GM11168 (cell line): Measurements from ENCODE around the gene PPP2R5D.
"Not testable (repeated sequence)": the region's sequence is repeated elsewhere in the genome, so short reads cannot be mapped to it uniquely, and the experiment has no call there.

Source experiments
- in situ Hi-C: fragments of 300-500 bp; cut with MboI; formaldehyde crosslinking; loops from one replicate; pipeline ENCODE4 v1.12.0; 2022; ENCODE audit warnings: low sequenced_read_pairs; ENCODE audit not compliant: unreplicated experiment

The PPP2R5D gene

DNA sequence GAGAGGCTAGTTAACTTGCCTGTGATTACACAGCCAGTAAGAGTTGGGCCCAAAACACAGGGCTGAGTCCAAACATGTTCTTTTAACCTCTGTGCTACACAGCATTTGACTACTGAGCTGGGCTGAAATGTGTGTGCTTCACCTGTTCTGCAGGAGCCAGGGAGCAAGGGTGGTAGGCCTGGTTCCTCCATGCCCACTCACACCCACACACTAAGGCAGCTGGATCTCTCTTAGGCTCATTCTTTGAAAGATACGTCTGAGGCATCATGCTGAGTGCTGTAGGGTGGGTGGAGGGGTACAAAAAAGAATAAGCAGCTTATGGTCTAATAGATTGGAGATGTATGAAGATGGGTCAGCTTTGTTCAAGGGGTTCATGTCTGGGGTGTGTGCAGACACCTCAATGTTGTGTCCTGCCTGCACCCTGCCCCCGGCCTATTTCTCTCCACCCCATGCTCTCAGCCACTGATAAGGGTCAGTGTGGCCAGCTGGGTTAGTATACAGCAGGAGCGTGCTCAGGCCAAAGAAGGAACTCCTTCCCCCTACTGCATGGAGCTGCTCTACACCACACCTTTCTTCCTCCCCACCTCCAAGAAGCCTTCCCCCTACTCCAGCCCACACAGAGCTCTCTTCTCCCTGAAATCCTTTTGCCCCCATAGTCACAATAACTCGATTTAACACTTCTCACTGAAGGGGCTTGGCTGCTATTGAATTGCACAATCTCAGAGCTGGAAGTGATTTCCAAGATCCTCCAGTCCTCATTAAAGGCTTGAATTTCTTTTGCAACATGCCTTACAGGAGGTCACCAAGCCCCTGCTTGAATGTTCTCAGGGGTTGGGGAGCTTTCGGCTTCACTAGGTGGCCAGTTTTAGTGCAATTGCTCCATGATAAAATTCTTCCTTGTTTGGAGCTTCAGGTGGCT, 3.4 kb downstream of the PPP2R5D start:
- in situ Hi-C loops = no loop called here

DNA sequence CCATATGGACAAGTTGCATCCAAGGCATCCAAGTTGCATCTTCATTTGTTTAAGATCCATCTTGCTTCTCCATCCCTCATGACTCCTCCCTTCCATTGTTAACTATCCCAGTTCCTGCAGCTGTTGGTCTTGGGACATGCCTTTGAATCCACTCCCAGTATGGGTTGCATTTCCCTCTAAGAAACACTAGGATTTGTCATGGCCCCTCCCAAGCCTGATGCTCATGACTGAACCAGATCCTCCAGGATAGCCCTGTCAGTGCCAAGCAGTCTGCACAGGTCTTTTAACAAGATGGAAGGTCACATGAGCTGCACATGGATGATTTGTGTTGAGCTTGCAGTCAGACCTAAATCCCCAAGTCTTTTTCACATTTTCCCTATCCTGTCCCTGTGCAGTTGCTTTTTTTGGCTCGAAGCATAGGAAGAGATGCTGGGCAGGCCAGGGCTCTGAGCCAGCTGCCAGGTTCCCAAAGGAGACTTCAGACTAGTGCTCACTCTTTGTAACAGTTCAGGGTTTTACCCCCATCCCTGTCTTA, 4.2 kb downstream of the PPP2R5D start:
- in situ Hi-C loops = no loop called here

DNA sequence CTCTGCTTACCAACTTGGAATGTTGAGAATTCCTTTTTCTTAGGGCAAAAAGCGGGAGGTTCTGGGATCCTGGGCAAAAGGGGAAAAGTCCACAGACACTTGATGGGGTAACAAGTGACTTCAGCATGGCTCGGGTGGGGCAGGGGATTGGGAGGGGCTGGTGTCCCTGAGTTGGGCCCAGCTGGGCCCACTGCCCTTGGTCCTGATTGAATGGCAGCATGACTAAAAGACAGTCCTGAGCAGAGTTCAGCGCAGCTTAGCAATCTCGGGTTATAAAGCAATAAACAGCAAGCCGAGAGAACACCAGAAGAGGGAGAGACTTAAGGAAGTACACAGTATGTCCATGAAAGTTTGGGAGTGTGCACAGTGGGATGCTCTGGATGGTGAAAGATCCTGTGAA, 5.6 kb downstream of the PPP2R5D start:
- in situ Hi-C loops = no loop called here

DNA sequence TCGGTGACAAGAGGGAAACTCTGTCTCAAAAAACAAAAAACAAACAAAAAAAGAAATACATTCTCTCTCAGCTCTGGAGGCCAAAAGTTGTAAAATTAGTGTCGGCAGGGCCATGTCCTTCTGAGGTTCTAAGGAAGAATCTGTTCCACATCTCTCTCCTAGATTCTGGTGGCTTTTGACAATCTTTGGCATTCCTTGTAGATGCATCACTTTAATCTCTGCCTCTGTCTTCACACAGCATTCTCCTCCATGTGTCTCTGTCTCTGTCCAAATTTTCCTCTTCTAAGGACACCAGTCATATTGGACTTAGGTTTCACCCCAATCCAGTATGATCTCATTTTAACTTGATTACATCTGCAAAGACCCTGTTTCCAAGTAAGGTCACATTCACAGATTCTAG, 9.1 kb downstream of the PPP2R5D start:
- in situ Hi-C loops = no loop called here

DNA sequence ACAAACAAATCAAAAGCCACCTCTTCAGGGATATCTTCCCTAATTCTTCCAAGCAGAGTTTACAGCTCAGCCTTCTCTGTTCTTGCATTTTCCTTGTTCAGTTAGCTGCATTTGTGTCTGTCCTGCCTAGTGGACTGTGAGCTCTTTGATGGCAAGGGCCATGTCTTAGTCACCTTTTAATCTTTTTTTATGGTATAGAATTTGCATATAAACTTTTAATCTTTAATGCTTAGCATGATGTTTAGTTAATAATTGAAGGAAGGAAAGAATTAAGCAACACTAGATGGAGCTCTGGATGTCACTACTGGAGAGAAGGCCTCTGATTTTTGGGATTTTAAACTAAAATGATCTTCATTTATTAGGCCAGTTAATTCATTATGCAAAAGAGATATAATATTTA, 12.1 kb downstream of the PPP2R5D start:
- in situ Hi-C loops = no loop called here

DNA sequence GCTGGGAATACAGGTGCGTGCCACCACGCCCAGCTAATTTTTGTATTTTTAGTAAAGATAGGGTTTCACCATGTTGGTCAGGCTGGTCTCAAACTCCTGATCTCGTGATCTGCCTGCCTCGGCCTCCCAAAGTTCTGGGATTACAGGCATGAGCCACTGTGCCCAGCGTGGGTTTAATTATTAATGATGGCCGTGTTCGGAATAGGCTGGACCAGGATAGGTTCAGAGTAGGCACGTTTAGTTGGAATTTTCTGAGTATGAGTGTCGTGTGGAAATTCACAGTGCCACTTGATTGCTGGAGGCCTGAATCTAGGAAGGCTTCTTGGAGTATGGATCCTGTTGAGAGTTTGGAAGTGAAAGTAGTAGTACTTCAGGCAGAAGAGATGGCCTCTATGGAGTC, 13.8 kb downstream of the PPP2R5D start:
- in situ Hi-C loops = not testable (repeated sequence)

DNA sequence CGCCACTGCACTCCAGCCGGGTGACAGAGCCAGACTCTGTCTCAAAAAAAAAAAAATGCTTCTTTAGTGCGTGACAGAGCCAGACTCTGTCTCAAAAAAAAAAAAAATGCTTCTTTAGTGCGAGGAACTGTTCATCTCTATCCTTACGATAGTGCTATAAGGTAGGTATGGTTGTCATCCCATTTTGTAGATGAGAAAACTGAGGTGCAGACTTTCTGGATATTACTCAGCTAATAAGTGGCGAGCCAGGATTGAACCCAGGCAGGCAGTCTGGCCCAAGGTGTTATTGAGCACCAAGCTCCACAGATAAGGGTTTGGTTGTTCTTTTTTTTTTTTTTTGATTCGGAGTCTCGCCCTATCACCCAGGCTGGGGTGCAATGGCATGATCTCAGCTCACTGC, 17.5 kb downstream of the PPP2R5D start:
- in situ Hi-C loops = no loop called here

DNA sequence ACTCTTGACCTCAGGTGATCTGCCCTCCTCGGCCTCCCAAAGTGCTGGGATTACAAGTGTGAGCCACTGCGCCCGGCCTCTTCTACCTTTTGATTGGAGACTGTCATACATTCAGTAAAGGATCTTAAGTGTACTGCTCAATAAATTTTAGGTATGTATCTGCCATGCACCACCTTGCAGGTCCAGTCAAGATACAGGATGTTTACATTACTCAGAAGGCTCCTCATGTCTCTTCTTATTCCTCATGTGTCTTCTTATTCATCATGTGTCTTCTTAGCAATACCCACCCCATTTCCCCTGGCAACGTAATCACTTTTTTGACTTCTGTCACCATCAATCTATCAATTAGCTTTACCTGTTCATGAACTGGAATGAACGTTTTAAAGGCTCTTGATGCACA, 21.5 kb downstream of the PPP2R5D start:
- in situ Hi-C loops = no loop called here

DNA sequence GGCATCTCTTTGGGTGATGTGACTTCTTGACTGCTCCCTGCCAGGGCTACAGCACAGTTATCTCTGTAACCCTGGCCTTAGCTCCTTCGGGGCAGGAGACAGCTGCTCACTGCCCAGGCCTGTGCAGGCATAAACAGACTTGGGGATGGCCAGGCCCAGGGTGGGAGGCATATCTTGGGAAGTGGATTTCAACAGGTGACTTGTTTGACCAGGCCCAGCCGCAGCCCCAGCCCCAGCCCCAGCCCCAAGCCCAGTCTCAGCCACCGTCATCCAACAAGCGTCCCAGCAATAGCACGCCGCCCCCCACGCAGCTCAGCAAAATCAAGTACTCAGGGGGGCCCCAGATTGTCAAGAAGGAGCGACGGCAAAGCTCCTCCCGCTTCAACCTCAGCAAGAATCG, 21.9 kb downstream of the PPP2R5D start:
- in situ Hi-C loops = no loop called here

DNA sequence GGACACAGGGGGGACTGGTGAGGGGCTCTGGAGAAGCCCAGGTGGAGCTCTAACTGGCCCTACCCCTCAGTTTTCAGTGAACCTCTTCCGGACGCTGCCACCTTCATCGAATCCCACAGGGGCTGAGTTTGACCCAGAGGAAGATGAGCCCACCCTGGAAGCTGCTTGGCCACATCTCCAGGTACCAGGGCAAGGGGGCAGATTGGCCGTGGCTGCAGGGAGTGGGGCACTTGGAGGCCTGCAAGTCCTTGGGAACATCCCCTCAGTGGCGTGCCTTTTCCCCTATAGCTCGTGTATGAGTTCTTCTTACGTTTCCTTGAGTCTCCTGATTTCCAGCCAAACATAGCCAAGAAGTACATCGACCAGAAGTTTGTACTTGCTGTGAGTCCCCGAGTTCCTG, 22.8 kb downstream of the PPP2R5D start:
- in situ Hi-C loops = no loop called here

DNA sequence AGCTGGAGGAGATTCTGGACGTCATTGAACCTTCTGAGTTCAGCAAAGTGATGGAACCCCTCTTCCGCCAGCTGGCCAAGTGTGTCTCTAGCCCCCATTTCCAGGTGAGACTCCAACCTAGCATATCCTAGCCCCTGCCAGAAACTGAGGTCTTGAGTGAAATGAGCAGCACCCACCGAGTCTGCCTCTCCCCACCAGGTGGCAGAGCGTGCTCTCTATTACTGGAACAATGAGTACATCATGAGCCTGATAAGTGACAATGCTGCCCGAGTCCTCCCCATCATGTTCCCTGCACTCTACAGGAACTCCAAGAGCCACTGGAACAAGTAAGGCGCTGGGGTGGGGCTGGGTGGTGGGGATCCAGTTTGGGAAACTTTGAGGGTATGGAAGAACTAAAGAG, 24.8 kb downstream of the PPP2R5D start:
- in situ Hi-C loops = no loop called here

DNA sequence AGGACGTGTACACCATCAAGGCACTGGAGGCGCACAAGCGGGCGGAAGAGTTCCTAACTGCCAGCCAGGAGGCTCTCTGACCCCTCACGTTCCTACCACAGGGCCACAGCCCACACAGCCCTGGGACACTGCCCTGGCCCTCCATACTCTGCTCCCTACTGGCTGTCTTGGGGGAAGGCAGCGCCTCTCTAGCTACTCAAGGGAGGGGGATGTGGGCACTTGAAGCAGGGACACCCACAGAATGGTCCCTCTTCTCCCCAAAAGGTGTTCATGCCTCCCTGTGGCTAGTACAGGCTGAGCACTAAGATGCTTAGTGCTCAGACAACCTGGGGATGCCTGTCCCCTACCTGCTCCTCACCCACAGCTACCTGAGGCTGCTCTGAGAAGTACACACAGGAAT, 26.8 kb downstream of the PPP2R5D start:
- in situ Hi-C loops = no loop called here

DNA sequence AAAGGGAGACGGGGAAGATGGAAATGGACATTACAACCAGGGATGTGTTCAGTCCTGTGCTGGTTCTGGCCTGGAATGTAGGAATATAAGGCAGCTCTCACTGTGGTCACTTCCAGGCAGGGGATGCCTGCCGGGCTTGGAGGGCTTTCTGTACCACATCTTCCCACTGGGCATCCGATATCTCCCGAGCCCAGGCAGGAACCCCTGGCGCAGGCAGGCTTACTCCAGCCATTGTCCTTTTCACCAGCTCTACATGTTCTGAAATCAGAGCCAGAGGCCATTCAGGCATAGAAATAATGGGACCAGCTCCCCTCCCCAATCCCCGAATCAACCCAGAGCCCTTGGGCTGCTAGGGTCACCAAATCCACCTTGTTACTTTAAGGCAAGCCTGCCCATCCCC, 28.0 kb downstream of the PPP2R5D start:
- in situ Hi-C loops = no loop called here

DNA sequence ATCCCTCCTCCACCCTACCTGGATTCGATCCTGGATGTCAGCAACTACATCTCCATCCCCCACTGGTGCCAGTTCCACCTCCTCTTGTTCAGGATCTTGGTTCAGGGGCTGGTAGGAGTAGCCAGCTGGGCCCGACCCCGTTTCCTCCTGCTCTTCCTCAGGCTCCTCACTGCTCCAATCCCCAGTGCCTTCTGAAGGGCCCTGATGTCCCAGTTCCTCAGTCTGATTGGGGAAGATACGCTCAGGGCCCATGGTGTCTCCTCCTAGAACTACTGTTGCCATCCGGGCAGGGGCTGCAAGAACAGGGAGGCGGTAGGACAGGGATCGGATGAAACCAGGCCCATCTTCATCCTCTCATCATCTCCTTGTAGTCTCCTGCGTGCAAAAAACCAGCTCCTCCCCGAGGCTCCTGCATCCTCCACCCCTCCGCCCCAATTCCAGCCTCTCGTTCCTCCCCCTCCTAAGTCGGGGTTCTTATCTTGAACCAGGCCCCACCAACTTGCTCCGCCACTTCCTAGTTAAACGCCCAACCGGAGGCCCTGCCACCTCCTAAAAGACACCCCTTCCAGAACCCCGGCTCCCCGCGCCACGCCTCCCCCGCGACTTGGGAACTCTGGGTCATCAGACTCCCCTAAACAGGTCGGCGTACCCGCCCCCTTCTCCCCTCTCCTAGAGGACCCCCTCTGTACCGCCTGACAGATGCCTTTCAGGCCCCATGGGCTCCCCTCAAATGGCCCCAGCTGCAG, 28.9 kb downstream of the PPP2R5D start:
- in situ Hi-C loops = no loop called here

DNA sequence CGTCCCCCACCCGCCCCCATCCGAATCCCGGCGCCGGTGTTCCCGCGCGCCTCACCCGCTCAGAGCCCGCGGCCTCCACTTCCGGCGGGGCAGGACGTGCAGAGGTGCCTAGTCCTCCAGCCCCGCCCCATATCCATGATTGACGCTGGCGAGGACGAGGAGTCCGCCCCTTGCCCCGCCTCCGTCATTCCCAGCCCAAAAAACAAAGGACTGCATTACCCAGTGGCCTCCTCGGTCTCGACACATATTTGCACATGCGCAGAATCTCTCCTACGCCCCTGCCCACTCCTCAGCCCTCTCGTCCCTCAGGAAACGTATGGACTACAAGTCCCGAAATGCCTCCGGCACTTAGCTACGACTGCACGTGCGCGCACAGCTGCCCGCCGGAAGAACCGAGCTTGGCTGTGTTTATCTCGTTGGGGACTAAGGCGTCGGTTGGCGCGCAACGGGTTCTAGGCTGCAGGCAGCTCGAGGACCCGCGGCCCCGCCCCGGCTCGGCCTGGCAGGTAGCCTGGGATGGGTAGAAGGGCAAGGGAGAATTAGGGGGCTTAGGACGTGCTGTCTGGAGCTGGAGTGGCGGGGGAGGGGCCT, 29.6 kb downstream of the PPP2R5D start, which contains the start of the genes KLHDC3 and MEA1:
TSS of gene KLHDC3 (plus strand) at position 407 of the 591 bp plus-strand sequence. CDS start 2,944 bp downstream, outside the sequence.
TSS of gene MEA1 (minus strand) at position 104 of the 591 bp plus-strand sequence. CDS start 133 bp downstream, outside the sequence.
- in situ Hi-C loops = no loop called here

DNA sequence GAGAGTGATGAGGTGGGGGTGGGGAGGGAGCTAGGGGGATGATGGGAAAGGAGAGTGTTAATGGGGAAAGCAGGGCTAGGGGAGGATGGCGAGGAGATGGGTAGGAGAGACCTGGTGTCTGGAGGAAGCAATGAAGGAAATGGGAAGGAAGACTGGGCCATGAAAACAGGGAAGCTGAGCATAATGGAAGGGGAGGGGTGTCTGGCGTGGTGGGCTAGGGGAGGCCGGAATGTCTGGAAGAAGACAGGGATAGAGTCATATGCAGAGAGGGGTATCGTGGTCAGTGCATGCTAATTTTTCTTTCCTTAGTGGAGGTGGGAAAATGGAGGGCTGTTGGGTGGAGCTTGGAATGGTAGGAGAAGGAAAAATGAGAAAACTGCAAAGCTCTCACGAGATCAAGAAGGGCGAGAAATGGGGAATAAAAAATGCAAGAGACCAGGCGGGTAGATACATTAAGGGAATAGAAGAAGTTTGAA, 30.1 kb downstream of the PPP2R5D start:
- in situ Hi-C loops = no loop called here

DNA sequence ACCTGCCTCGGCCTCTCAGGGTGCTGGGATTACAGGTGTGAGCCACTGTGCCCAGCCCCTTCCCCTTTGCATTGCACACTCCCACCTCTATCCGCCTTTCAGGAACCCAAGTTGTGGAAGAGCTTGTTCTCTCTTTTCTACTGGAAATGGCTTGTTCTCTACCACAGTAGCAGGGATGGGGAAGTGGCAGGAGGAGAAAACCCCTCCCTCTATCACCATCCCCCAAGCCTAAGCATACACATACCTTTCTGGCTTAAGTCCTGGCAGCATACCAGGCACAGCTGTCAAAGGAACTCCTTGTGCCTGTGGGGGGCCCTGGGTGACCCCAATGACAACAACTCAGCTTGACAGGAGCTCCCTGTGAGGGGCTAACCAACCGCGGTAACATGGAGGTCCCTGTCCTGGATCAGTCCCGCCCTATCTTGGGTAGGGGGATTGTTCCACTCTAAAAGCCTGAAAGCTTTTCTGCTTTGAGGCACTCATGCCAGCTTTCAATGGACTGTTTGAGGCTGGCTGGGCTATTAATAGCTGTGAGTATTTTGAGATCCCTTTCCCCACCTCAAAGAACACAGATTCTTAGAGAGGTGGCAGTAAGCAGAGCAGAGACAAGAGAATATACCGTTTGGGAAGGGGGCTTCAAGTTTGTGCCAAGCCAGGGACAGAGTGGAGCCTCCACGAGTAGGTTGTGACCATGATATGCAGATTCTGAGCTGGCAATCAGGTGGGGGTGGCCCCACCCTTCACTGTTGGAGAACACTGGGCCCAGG, 32.0 kb downstream of the PPP2R5D start:
- in situ Hi-C loops = no loop called here

DNA sequence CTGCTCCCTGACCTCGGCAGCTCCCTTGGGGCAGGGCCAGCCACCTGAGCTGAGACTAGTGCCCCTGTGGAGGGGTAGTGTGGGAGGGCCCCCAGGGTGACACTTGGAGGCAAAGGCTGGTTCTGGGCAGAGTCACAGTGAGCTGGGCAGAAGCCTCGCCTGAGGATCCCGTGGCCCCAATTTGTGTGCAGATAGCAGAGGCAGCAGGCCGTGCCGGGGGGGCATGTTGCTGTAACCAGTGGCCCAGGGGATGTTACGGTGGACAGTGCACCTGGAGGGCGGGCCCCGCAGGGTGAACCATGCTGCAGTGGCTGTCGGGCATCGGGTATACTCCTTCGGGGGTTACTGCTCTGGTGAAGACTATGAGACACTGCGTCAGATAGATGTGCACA, 32.6 kb downstream of the PPP2R5D start:
- in situ Hi-C loops = no loop called here

DNA sequence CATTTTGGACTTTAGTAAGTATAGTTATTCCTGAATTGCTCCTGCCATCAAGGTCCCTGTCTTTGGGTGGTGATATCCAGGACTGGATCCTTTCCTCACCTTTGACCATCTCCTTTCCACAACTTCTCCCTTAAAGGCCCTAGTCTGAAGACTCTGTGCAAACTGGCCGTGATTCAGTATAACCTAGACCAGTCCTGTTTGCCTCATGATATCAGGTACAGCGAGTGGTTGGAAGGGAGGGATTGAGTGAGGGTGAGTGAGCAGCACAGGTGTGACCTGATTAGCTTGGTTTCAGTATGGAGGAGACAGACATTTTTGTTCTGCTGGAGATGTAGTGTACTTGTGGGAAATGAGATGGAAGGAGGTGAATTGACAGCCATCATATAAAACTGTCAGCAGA, 34.8 kb downstream of the PPP2R5D start:
- in situ Hi-C loops = no loop called here
